Mesodermal cell (in vitro differentiated cells): Measurements from ENCODE around the gene SYT13.
"Not testable (repeated sequence)": the region's sequence is repeated elsewhere in the genome, so short reads cannot be mapped to it uniquely, and the experiment has no call there.

Source experiments
- H3K27ac ChIP-seq: 2 replicates; pipeline ENCODE4 v1.7.0; 2013; ENCODE audit warnings: mild to moderate bottlenecking, low read depth, low read length, moderate library complexity; ENCODE audit not compliant: severe bottlenecking
- H3K36me3 ChIP-seq: 2 replicates; pipeline ENCODE4 v1.7.1; 2013; ENCODE audit warnings: mild to moderate bottlenecking, low read length, moderate library complexity; ENCODE audit not compliant: control insufficient read depth, insufficient read depth
- H3K4me1 ChIP-seq: one replicate; pipeline ENCODE4 v1.7.1; 2013; ENCODE audit warnings: mild to moderate bottlenecking, low read length; ENCODE audit not compliant: insufficient read depth, control insufficient read depth, poor library complexity, severe bottlenecking
- H3K4me3 ChIP-seq: 2 replicates; pipeline ENCODE4 v1.7.0; 2013; ENCODE audit warnings: low read length, control low read depth, mild to moderate bottlenecking; ENCODE audit not compliant: insufficient read depth, poor library complexity, severe bottlenecking; ENCODE audit errors: extremely low read depth
- H3K9me3 ChIP-seq: 2 replicates; pipeline ENCODE4 v1.7.1; 2013; ENCODE audit warnings: mild to moderate bottlenecking, low read length, moderate library complexity; ENCODE audit not compliant: control insufficient read depth
- WGBS, 2 experiments: methylation state at CpG; one replicate each; pipeline ENCODE4 v1.1.5; 2013; ENCODE audit warnings: missing lambda C conversion rate in 2 of 2; ENCODE audit not compliant: insufficient coverage in 2 of 2; 5-methylcytosine and 5-hydroxymethylcytosine counted together

Gene SYT13

DNA sequence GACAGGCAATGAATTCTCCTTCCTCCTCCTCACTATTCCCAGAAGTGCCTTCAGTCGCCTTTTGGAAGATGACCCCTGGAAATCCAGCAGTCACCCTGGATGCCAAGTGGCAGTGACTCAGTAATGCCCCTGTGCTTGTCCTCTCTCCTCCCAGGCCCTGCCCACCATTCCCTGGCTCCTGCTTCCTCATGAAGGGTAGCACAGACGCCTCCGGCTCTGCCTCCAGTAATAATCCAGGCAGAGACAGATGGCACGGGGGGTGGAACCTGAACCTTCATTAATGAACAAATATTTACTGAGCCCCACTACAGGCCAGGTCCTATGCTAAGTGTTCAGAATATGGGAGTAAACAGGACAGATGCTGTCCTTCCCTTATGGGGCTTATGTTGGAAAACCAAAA lies 23.2 kb downstream of the SYT13 start:
- Histone ChIP-seq H3K27ac (no peak overlapping the region), H3K9me3 (no peaks in the 10 kb centered on the region), H3K4me1 (peaks cover 12% of the 10 kb centered on the region), H3K4me3 (no peak overlapping the region), H3K36me3 (no peaks in the 10 kb centered on the region)
- 73 to 88% methylated on average over 3 of the region's 4 CpGs for WGBS, 2 experiments

DNA sequence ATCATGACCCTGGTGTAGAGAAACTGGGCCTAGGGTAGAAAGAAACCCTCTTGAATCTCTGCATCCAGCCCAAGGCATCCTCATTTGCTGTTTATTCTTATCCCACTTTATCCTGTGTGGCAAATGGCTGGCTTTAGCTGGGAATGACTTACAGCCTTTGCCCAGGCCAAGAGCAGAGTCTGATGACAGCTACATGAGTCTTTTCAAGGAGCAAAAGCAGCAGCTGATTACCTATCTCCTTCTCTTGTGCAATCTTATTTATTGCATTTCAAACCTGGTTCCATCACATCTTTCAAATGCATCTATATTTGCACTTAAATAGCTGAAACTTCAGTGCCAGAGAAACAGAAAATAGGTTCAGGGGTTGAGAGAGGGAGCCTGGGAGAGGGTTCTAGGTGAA lies 26.1 kb downstream of the SYT13 start:
- H3K4me1 ChIP-seq, result peaks cover 10% of the 10 kb centered on the region
- H3K4me3 ChIP-seq, result no peak overlapping the region
- H3K27ac ChIP-seq, result no peak overlapping the region
- no peaks in the 10 kb centered on the region for H3K36me3 ChIP-seq
- H3K9me3 ChIP-seq, result no peaks in the 10 kb centered on the region

DNA sequence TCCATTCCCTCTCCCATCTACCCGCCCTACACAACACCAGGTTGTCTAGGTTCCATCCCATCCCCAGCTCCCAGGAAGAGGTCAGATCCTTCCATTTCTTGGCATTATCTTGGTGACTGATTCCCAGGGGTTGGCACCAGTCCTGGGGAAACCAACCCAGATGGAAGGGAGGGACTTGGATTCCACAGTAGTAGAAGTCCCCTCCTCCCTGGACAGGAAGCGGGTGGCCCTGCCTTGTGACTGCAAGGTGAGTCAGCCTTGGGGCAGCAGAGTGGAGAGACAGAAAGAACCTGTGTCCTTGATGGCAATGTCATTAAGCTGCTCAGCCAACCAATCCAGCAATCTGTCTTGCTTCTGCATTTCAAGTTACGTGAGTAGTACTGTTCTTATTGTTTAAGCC lies 26.5 kb downstream of the SYT13 start:
- WGBS, 2 experiments, result 100% methylated on average over 2 of the region's 3 CpGs; no CpG with 5 or more reads in 1 of the 2 experiments
- Histone ChIP-seq H3K27ac (no peak overlapping the region), H3K36me3 (no peaks in the 10 kb centered on the region), H3K4me1 (peaks cover 8% of the 10 kb centered on the region), H3K9me3 (no peaks in the 10 kb centered on the region), H3K4me3 (no peak overlapping the region)

DNA sequence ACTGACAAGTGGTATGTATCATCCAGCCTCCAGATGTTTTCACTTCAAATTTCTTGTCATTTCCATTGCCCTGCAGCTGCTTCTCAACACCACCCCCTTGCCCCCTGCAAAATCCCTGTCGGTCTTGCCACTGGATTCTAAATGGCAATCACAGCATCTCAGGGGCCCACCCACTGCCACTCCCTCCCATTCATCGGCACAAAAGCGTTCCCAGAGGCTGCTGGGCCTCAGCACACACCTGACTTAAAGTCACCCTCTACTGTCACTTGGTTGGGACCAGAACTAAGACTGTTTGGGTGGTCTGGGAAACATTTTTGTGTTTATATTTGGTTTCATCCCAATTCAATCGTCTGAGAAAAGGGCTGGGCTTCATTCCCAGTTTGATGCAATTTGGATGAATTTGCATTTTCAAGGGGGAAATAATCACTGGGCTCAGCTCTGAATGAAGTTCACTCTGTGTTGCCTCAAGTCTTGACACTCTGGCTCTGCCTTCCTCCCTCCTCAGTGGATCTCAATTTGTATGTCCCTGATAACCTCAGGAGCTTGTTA lies 27.1 kb downstream of the SYT13 start:
- no peak overlapping the region for H3K27ac ChIP-seq
- H3K4me1 ChIP-seq, result peaks cover 8% of the 10 kb centered on the region
- H3K9me3 ChIP-seq, result no peaks in the 10 kb centered on the region
- no peaks in the 10 kb centered on the region for H3K36me3 ChIP-seq
- 10 to 30% methylated on average over 2 of the region's 4 CpGs for WGBS, 2 experiments
- H3K4me3 ChIP-seq, result no peak overlapping the region

DNA sequence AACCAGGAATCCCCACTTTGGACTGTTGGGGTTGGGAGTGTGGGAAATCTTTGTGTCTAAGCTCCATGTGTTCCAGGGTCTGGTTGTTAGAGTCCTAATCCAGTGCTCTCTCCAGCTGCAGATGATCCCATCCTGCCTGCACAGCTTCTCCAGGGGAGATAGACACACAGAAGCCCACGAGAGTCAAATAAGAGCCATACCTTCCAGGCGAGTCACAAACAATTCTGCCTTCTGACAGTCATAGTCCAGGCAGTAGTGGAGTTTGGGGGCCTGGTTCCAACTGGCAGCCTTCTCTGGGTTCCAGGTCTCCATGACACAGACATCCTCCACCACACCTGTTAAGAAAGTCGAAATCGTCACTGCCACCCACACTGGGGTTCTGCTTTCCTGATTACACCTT lies 32.1 kb downstream of the SYT13 start:
- H3K4me3 ChIP-seq, result no peak overlapping the region
- H3K9me3 ChIP-seq, result no peaks in the 10 kb centered on the region
- no peak overlapping the region for H3K27ac ChIP-seq
- WGBS, 2 experiments, result 57 to 78% methylated on average over 1 to 4 of the region's 4 CpGs
- H3K36me3 ChIP-seq, result no peaks in the 10 kb centered on the region
- no peaks in the 10 kb centered on the region for H3K4me1 ChIP-seq

DNA sequence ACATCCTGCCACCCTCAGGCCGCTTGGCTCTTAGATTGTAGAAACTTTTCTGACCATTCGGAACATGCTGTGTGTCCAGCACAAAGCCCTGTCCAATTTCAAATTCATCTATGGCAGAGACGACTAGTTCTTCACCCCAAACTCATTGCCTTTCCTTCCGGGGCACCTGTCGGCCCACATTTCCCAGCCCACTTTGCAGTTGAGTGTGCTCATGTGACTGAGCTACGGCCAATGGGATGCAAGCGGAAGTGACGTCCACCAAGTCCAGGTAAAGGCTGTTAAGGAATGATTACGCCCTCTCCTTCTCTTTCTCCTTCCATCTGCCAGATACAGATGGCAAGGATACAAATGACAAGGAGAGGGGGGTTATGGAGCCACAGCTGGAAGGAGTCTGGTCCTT lies 32.5 kb downstream of the SYT13 start:
- WGBS, 2 experiments, result 94 to 96% methylated on average over 6 to 8 of the region's 9 CpGs
- H3K4me3 ChIP-seq, result no peak overlapping the region
- H3K9me3 ChIP-seq, result no peaks in the 10 kb centered on the region
- no peaks in the 10 kb centered on the region for H3K36me3 ChIP-seq
- no peak overlapping the region for H3K27ac ChIP-seq
- no peaks in the 10 kb centered on the region for H3K4me1 ChIP-seq

DNA sequence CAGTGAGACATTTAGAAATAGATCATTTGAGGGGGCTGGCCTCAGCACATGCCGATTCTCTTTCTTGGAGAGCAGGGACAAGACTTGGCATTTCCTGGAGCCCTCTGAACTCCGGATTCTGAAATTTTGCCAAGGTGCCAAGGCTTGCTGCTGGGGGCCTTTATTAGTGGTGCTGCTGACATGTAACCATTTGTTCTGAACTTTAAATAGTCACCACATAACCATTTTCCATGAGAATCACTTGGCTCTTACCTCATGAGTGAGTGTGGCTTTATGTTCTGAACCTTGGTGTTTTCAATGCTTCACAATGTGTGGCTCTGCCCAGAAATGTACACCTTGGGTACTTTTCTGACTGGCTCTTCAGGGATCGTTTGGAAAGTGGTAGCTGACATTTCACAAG lies 33.3 kb downstream of the SYT13 start:
- no peaks in the 10 kb centered on the region for H3K4me1 ChIP-seq
- H3K36me3 ChIP-seq, result no peaks in the 10 kb centered on the region
- no peaks in the 10 kb centered on the region for H3K9me3 ChIP-seq
- H3K4me3 ChIP-seq, result no peak overlapping the region
- WGBS, 2 experiments, result 73 to 83% methylated on average over 2 to 3 of the region's 3 CpGs
- no peak overlapping the region for H3K27ac ChIP-seq

DNA sequence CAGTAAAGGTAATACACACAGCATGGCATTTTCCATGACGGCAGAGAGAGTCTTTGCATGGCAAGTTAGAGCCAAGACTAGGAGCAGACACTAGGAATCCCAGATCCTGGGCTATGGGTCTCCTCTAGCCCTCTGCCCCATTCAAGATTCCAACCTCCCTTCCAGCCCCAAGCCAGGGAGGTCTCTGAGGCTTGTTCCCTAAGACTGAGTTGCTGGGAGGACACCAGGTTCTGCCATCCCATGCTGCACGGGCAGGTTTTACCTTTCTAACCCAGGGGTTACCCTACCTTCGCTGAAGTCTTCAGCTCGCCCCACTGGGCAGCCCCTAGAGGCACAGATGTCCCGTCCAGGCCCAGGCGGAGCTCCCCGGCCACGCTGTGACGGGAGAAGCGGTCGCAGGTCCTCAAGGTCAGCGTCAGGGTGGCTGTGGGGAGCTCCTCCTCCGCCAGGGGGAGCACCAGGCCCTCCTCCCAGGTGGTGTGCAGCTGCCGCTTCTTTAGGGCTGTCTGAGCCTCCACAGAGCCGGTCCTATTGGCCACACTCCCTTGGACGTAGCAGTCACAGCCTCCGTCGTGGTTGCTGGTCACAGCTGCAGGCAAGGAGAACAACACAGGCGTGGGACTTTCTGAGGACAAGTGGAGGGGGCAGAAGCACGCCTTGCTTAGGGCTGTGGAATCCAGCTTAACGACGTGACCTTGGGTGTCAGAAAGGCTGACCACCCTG lies 33.8 kb downstream of the SYT13 start:
- Histone ChIP-seq H3K27ac (no peak overlapping the region), H3K4me3 (no peak overlapping the region), H3K4me1 (no peaks in the 10 kb centered on the region), H3K36me3 (no peaks in the 10 kb centered on the region), H3K9me3 (no peaks in the 10 kb centered on the region)
- WGBS, 2 experiments, result 35% methylated on average over 22 of the region's 22 CpGs

DNA sequence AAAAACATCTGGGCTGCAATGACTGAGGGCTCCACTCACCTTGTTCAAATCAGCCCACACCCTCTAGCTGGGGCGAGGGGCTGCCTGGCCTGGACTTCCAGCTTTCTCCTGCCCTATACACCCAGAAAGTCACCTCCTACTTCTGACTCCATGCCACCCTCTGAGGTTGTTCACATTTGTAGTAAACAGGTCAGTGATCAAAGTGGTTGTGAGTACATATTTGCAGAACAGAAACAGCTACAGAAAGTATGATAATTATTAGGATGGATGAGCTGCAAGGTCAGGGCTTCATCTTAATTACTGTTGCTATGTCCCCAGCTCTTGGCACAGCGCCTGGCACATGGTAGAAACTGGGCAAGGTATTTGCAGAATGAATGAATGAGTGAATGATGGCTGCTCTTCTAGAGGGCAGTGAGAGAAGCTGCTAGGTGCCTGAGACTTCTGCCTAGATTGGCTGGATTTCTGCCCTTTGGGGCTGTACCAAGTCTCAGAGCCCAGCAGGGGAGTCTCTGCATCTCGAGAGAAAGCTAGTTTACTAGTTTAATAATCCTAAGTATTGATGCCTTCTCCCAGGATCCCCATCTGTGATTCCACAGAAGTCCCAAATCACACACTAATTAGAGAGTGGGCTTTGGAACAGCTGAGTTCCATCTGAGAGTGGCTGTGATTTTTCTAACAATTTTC lies 36.0 kb downstream of the SYT13 start:
- Histone ChIP-seq H3K27ac (no peak overlapping the region), H3K4me1 (no peaks in the 10 kb centered on the region), H3K4me3 (no peak overlapping the region), H3K36me3 (no peaks in the 10 kb centered on the region), H3K9me3 (no peaks in the 10 kb centered on the region)
- 80 to 89% methylated on average over 1 to 2 of the region's 3 CpGs for WGBS, 2 experiments

DNA sequence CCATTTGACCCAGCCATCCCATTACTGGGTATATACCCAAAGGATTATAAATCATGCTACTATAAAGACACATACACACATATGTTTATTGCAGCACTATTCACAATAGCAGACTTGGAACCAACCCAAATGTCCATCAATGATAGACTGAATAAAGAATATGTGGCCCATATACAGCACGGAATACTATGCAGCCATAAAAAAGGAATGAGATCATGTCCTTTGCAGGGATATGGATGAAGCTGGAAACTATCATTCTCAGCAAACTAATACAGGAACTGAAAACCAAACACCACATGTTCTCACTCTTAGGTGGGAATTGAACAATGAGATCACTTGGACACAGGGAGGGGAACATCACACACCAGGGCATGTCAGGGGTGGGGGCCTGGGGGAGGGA lies 36.8 kb downstream of the SYT13 start:
- H3K27ac ChIP-seq, H3K9me3 ChIP-seq, H3K4me1 ChIP-seq, H3K36me3 ChIP-seq, H3K4me3 ChIP-seq: not testable (repeated sequence)
- 100% methylated on average over 1 of the region's 1 CpG; no CpG with 5 or more reads in 1 of the 2 experiments for WGBS, 2 experiments

DNA sequence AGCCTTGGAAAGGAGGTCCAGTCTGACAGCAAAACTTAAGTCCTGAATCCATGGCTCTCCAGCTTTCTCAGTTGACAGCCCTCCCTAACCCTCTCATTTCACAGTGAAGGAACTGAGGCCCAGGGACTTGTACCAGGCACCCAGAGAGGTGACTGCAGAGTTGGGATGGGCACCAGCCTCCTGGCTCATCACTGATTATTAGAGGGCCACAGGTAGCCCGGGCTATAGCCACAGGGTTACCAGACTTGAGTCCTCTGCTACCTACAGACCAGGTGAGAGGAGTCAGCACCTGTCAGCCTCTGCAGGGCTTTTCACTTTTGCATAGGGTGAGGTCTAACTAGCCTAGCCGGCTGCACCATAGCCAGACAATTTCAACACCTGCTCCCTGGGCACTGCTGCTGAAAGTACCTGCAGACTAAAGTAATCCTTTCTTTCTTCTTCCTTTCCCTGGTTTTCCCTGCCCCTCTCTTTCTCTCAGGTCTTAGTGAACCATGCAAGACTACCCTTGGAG lies 37.6 kb downstream of the SYT13 start:
- Histone ChIP-seq H3K4me1 (no peaks in the 10 kb centered on the region), H3K4me3 (no peak overlapping the region), H3K27ac (no peak overlapping the region), H3K9me3 (no peaks in the 10 kb centered on the region), H3K36me3 (no peaks in the 10 kb centered on the region)
- WGBS, 2 experiments, result 87 to 100% methylated on average over 2 of the region's 2 CpGs
